T-helper 9 cell (primary cell): ENCODE measurements around the gene ZNF195.
"Not testable (repeated sequence)": the region's sequence is repeated elsewhere in the genome, so short reads cannot be mapped to it uniquely, and the experiment has no call there.

ENCODE experiments used
- DNase-seq: peaks from one replicate; pipeline ENCODE4 v3.0.0-alpha.2; 2020

ZNF195 gene

DNA sequence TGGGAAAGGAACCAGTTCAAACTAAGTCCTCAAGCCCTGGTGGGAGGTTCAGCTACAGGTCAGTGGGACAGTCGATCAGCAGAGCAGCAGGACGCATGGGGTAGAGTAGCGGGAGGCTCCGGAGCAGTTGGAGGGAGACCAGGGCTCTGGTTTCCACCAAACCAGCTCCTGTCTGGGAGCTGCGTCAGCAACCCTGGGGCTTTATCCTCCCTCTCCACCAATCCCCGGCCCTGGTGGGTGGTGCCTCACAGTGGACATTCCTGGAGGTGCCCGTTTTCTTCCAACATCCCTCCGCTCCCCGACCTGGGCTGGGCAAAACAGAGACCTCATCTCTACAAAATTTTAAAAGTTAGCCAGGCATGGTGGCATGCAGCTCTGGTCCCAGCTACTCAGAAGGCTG is 32.4 kb downstream of the ZNF195 start:
- DNase-seq = no peak

GRCh38 chr11:3345736-3346135 is 33.2 kb downstream of the ZNF195 start:
- no peak for DNase-seq

GRCh38 chr11:3344327-3345174 is 34.4 kb downstream of the ZNF195 start:
- no peak for DNase-seq

- no peak for DNase-seq
These were observed 36.2 kb downstream of the ZNF195 start for GRCh38 chr11:3342709-3343108.

DNA sequence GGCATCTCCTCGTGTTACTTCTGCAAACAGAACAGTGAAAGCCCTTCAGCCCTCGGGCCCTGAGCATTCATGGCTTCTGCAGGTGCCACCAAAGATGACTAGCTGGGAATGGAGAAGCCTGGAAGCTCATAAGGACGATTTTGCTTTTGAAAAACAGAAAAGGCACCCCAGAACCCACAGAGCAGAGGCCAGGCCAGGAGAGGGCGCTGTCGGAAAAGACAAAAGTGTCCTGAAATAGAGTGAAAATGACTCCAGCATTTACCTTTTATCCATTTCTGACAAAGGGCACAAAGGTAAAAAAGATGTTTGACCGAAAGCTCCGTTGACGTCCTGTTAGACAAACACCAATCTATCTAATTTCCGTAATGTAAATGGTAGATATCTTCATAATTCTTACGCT is 37.6 kb downstream of the ZNF195 start:
- peak; percentile 66 for DNase-seq

GRCh38 chr11:3340025-3340424 is 38.9 kb downstream of the ZNF195 start:
- no peak for DNase-seq

DNA sequence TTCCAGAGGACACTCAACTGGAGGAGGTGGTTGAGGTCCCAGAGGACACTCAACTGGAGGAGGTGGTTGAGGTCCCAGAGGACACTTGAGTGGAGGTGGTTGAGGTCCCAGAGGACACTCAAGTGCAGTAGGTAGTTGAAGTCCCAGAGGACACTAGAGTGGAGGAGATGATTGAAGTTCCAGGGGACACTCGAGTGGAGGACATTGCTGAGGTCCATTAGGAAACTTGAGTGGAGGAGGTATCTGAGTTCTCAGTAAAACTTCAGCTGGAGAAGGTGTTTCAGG is 39.7 kb downstream of the ZNF195 start:
- DNase-seq = no peak

DNA sequence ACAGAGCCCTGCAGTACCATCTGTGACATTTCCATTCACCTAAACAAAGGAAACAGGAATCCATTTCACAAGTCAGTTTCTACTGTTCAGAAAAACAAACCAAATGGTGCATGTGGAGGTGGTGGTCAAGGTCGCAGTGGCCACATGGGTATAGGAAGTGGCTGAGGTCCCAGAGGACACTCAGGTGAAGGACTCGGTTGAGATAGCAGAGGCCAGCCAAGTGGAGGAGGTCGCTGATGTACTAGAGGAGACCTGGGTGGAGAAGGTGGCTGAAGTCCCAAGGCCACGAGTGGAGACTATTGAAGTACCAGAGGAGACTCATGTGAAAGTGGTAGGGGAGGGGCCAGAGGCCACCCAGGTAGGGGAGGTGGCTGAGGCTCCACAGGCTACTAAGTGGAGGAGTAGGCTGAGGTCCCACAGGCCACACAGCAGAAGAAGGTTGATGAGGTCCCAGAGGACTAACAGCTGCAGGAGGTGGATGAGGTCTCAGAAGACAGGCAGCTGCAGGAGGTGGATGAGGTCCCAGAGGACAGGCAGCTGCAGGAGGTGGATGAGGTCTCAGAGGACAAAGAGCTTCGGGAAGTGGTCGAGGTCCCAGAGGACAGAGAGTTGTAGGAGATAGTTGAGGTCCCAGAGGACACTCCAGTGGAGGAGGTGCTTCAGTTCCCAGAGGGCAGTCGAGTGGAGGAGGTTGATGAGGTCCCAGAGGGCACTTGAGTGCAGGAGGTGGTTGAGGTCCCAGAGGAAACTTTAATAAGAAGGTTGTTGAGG is 40.2 kb downstream of the ZNF195 start:
- no peak for DNase-seq

DNA sequence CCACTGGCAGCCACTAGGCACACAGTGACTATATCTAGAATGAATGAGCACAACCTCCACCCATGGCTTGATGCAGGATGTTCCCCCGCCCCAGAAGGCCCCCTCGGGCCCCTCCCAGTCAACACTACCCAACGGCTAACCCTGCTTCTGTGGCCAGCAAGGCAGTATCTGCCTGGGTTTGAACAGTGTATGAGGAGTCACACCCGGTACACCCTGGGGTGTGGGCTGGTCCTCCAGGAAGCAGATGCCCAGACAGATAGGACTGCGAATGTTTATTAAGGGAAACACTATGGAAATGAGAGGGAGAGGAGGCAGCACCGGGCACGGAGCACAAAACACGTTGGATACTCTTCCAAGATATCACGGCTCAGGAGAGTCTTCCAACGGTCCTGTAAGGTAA is 42.5 kb downstream of the ZNF195 start:
- not testable (repeated sequence) for DNase-seq

DNA sequence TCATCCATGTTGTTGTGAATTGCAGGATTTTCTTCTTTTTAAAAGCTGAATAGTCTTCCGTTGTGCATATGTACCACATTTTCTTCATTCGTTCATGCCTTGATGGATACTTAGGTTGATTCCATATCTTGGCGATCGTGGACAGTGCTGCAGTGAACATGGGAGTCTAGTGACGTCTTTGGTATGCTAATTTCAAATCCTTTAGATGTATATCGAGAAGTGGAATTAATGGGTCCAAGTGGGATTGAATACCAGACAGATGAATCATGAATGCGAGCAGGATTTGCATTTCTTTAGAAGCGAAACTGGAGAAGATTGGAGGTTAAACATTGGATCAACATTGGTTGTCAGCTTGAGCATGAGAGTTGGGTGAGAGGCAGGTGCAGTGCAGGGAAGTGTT is 45.8 kb downstream of the ZNF195 start:
- DNase-seq = not testable (repeated sequence)

DNA sequence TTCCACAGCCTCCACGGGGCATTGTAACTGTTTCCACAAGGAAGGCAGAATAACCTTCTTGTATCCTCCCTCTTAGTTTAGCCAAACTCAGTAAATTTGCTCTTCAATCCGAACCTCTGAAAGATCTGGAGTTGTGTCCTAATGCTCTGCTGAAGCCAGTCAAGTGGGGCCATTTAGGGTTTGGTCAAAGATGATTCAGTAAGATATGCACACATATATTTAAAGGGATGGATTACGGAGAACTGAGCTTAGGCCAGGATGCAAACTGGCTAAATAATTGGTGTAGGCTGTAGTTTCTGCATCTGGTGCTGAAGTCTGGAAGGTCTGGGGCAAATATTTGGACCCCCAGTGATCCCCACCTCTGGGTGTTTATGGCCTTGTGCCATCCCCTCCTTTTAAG is 47.9 kb downstream of the ZNF195 start:
- not testable (repeated sequence) for DNase-seq

- not testable (repeated sequence) for DNase-seq
These were observed 48.9 kb downstream of the ZNF195 start for GRCh38 chr11:3330064-3330463.

- DNase-seq = not testable (repeated sequence)
These were observed 50.4 kb downstream of the ZNF195 start for GRCh38 chr11:3328503-3328902.

GRCh38 chr11:3326450-3326849 is 52.5 kb downstream of the ZNF195 start:
- DNase-seq = not testable (repeated sequence)

- DNase-seq = not testable (repeated sequence)
These were observed 54.2 kb downstream of the ZNF195 start for GRCh38 chr11:3324724-3325123.
